ENCODE data around the gene AKAP8.

GRCh38 chr19:15323496-15324235, 55.9 kb downstream of the AKAP8 start:
- TF ChIP-seq, protein P1, sequence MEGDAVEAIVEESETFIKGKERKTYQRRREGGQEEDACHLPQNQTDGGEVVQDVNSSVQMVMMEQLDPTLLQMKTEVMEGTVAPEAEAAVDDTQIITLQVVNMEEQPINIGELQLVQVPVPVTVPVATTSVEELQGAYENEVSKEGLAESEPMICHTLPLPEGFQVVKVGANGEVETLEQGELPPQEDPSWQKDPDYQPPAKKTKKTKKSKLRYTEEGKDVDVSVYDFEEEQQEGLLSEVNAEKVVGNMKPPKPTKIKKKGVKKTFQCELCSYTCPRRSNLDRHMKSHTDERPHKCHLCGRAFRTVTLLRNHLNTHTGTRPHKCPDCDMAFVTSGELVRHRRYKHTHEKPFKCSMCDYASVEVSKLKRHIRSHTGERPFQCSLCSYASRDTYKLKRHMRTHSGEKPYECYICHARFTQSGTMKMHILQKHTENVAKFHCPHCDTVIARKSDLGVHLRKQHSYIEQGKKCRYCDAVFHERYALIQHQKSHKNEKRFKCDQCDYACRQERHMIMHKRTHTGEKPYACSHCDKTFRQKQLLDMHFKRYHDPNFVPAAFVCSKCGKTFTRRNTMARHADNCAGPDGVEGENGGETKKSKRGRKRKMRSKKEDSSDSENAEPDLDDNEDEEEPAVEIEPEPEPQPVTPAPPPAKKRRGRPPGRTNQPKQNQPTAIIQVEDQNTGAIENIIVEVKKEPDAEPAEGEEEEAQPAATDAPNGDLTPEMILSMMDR (IDR thresholded peaks at IDR 0.05): no peak
- no peak for TF ChIP-seq ZFX (IDR thresholded peaks at IDR 0.05; ENCODE audit: borderline replicate concordance)

Measured in 22Rv1 (cell line).